ENCODE measurements around the gene PRKX.

DNA sequence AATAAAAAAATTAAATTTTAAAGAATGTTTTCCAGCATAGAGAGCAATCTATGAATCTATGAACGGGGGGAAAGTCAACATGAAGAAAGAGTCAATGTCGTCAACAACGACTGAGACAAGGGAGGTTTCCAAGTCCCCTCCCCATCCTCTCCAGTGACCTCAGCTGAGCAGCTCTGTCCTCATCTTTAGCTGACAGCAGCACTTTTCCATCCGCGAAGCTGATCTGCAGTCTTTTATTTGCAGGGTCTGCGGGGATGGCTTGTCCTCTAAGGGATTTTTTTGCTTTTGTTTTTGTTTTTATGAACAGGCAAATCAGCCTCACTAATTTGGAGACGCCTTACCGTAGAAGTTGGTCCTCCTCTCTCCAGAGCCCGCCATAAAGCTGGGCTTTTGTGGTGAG is 46.5 kb downstream of the PRKX start:
- TF ChIP-seq, protein P1, sequence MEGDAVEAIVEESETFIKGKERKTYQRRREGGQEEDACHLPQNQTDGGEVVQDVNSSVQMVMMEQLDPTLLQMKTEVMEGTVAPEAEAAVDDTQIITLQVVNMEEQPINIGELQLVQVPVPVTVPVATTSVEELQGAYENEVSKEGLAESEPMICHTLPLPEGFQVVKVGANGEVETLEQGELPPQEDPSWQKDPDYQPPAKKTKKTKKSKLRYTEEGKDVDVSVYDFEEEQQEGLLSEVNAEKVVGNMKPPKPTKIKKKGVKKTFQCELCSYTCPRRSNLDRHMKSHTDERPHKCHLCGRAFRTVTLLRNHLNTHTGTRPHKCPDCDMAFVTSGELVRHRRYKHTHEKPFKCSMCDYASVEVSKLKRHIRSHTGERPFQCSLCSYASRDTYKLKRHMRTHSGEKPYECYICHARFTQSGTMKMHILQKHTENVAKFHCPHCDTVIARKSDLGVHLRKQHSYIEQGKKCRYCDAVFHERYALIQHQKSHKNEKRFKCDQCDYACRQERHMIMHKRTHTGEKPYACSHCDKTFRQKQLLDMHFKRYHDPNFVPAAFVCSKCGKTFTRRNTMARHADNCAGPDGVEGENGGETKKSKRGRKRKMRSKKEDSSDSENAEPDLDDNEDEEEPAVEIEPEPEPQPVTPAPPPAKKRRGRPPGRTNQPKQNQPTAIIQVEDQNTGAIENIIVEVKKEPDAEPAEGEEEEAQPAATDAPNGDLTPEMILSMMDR (IDR thresholded peaks at IDR 0.05; ENCODE audit: borderline replicate concordance, extremely low read depth, low read length, poor library complexity, severe bottlenecking): no peak
- no peak for TF ChIP-seq EZH2 (IDR thresholded peaks at IDR 0.05; ENCODE audit: borderline replicate concordance, low read depth, low read length, severe bottlenecking)
